GM15510 (cell line): Measurements from ENCODE around the gene OSCP1.

Experiments
- POLR2A ChIP-seq: IDR thresholded peaks from 3 replicates; pipeline ENCODE4 v1.6.1; 2011; ENCODE audit warnings: borderline replicate concordance; ENCODE audit not compliant: insufficient read length; ENCODE audit errors: extremely low read depth

OSCP1 gene

GRCh38 chr1:36476945-36477344, 26.7 kb upstream of the OSCP1 start:
- TF ChIP-seq POLR2A = no peak

GRCh38 chr1:36475910-36476604, 25.8 kb upstream of the OSCP1 start:
- no peak for TF ChIP-seq POLR2A

- TF ChIP-seq POLR2A = no peak
Observed at GRCh38 chr1:36475341-36475740, 25.1 kb upstream of the OSCP1 start.

GRCh38 chr1:36472656-36473055, 22.4 kb upstream of the OSCP1 start:
- TF ChIP-seq POLR2A = no peak

GRCh38 chr1:36471830-36472641, 21.8 kb upstream of the OSCP1 start:
- no peak for TF ChIP-seq POLR2A

GRCh38 chr1:36469163-36469562, 18.9 kb upstream of the OSCP1 start:
- TF ChIP-seq POLR2A = no peak

GRCh38 chr1:36467700-36468455, 17.6 kb upstream of the OSCP1 start:
- TF ChIP-seq POLR2A = no peak

- no peak for TF ChIP-seq POLR2A
Observed at GRCh38 chr1:36467027-36467410, 16.8 kb upstream of the OSCP1 start.

GRCh38 chr1:36466370-36467026, 16.2 kb upstream of the OSCP1 start:
- TF ChIP-seq POLR2A = no peak

GRCh38 chr1:36465731-36466369, 15.6 kb upstream of the OSCP1 start:
- no peak for TF ChIP-seq POLR2A

- TF ChIP-seq POLR2A = no peak
Observed at GRCh38 chr1:36464605-36465393, 14.5 kb upstream of the OSCP1 start.

- peak; percentile 93 for TF ChIP-seq POLR2A
Observed at GRCh38 chr1:36463803-36464604, 13.8 kb upstream of the OSCP1 start, which contains the start of gene MRPS15. Gene MRPS15 (minus strand): TSS chr1:36464384. CDS start chr1:36464275, 109 bp downstream.

- TF ChIP-seq POLR2A = no peak
Observed at GRCh38 chr1:36463463-36463802, 13.2 kb upstream of the OSCP1 start.
